ENCODE data around the gene DEPDC1.

- TF ChIP-seq, protein P1, sequence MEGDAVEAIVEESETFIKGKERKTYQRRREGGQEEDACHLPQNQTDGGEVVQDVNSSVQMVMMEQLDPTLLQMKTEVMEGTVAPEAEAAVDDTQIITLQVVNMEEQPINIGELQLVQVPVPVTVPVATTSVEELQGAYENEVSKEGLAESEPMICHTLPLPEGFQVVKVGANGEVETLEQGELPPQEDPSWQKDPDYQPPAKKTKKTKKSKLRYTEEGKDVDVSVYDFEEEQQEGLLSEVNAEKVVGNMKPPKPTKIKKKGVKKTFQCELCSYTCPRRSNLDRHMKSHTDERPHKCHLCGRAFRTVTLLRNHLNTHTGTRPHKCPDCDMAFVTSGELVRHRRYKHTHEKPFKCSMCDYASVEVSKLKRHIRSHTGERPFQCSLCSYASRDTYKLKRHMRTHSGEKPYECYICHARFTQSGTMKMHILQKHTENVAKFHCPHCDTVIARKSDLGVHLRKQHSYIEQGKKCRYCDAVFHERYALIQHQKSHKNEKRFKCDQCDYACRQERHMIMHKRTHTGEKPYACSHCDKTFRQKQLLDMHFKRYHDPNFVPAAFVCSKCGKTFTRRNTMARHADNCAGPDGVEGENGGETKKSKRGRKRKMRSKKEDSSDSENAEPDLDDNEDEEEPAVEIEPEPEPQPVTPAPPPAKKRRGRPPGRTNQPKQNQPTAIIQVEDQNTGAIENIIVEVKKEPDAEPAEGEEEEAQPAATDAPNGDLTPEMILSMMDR (tag by site-specific recombination; IDR thresholded peaks at IDR 0.05) = no peak
- TF ChIP-seq ZNF2 (tag by site-specific recombination; IDR thresholded peaks at IDR 0.05) (no peak), ZFP37 (tag by site-specific recombination; IDR thresholded peaks at IDR 0.05) (no peak), ZSCAN18 (tag by site-specific recombination; IDR thresholded peaks at IDR 0.05) (no peak), KLF9 (tag by site-specific recombination; IDR thresholded peaks at IDR 0.05; ENCODE audit: low read depth) (no peak), REPIN1 (tag by site-specific recombination; IDR thresholded peaks at IDR 0.05; ENCODE audit: low read depth) (no peak), ZNF416 (tag by site-specific recombination; IDR thresholded peaks at IDR 0.05) (no peak), KLF7 (tag by site-specific recombination; IDR thresholded peaks at IDR 0.05; ENCODE audit: borderline replicate concordance) (no peak), REST (tag by site-specific recombination; IDR thresholded peaks at IDR 0.05) (no peak), ZNF639 (tag by site-specific recombination; IDR thresholded peaks at IDR 0.05) (no peak), ZNF133 (tag by site-specific recombination; IDR thresholded peaks at IDR 0.05) (no peak), ZNF138 (tag by site-specific recombination; IDR thresholded peaks at IDR 0.05; ENCODE audit: borderline replicate concordance) (no peak), ZNF157 (tag by site-specific recombination; IDR thresholded peaks at IDR 0.05) (no peak), HOXC10 (CRISPR knock-in tag; IDR thresholded peaks at IDR 0.05) (no peak)
Observed at GRCh38 chr1:68493193-68493592, 3.7 kb downstream of the DEPDC1 start.

Data from HEK293 (cell line).